Bronchial epithelial cell (primary cell): Measurements from ENCODE around the gene ROR2. TPM values are rescaled to one million over a fixed set of nuclear protein-coding genes. Genes with fewer than 3 reads are reported as not detected.

ENCODE experiments used
- DNase-seq: peaks from one replicate; pipeline ENCODE4 v3.0.0-alpha.2; 2010; ENCODE audit warnings: low read depth
- FAIRE-seq: peaks from 2 replicates; lab custom pipeline; 2011; peaks lifted over from hg19 to GRCh38; lab: Jason Lieb, UNC
- H3K27me3 ChIP-seq: 2 replicates; pipeline ENCODE4 v1.5.1; 2011; ENCODE audit warnings: low read length; ENCODE audit not compliant: control insufficient read depth, insufficient read depth
- H3K36me3 ChIP-seq: 2 replicates; pipeline ENCODE4 v1.5.1; 2011; ENCODE audit warnings: low read length; ENCODE audit not compliant: control insufficient read depth, insufficient read depth
- H3K4me3 ChIP-seq: 2 replicates; pipeline ENCODE4 v1.5.1; 2011; ENCODE audit warnings: mild to moderate bottlenecking, low read depth, low read length, control low read depth
- CTCF ChIP-seq: IDR thresholded peaks from 2 replicates; pipeline ENCODE4 v1.5.1; 2011; ENCODE audit warnings: mild to moderate bottlenecking, moderate library complexity, low read length, control low read depth, inconsistent platforms; ENCODE audit not compliant: insufficient read depth, severe bottlenecking
- total RNA-seq: library from RNA; depleted of rRNA; stranded (reverse); fragments of >200 nt; gene quantifications from 2 replicates; pipeline ENCODE4 v1.2.1, GENCODE V29; 2014

Gene ROR2
- total RNA-seq, 1 donor from 2014 or later, result 0.26 TPM

- TF ChIP-seq CTCF, result no peak
- FAIRE-seq (no peak), DNase-seq (no peak)
Observed at GRCh38 chr9:91724068-91724440, 226.0 kb downstream of the ROR2 start.

GRCh38 chr9:91723420-91724067 is 226.5 kb downstream of the ROR2 start:
- Histone ChIP-seq H3K27me3 (no peaks in the 10 kb centered on the region), H3K4me3 (no peak overlapping the region), H3K36me3 (no peaks in the 10 kb centered on the region)
- no peak for TF ChIP-seq CTCF
- DNase-seq, result no peak
- FAIRE-seq, result no peak

More at GRCh38 chr9:91724068-91724440, 226.0 kb downstream of the ROR2 start:
- H3K27me3 ChIP-seq, result no peaks in the 10 kb centered on the region
- no peaks in the 10 kb centered on the region for H3K36me3 ChIP-seq
- H3K4me3 ChIP-seq, result no peak overlapping the region

GRCh38 chr9:91720751-91721705 is 229.0 kb downstream of the ROR2 start:
- DNase-seq (no peak), FAIRE-seq (no peak)
- H3K27me3 ChIP-seq, result no peaks in the 10 kb centered on the region
- H3K4me3 ChIP-seq, result no peak overlapping the region
- H3K36me3 ChIP-seq, result no peaks in the 10 kb centered on the region
- TF ChIP-seq CTCF, result no peak

- TF ChIP-seq CTCF, result no peak
- Histone ChIP-seq H3K36me3 (no peaks in the 10 kb centered on the region), H3K4me3 (no peak overlapping the region), H3K27me3 (no peaks in the 10 kb centered on the region)
- no peak for FAIRE-seq
- peak; percentile 93 for DNase-seq
Observed at GRCh38 chr9:91720313-91720712, 229.7 kb downstream of the ROR2 start.

- Histone ChIP-seq H3K4me3 (no peak overlapping the region), H3K36me3 (no peaks in the 10 kb centered on the region), H3K27me3 (no peaks in the 10 kb centered on the region)
- DNase-seq (no peak), FAIRE-seq (no peak)
- TF ChIP-seq CTCF, result no peak
Observed at GRCh38 chr9:91718071-91718470, 232.0 kb downstream of the ROR2 start.
